ENCODE data around the gene RPP25L. TPM values are rescaled to one million over a fixed set of nuclear protein-coding genes. Genes with fewer than 3 reads are reported as not detected.

The RPP25L gene
- total RNA-seq, 4 donors from 2014 or later, result 28.9 to 83.5 (median 54.8) TPM

- DNase-seq, result no peak
- H3K9me3 ChIP-seq, result no peaks in the 10 kb centered on the region
- H3K36me3 ChIP-seq, result peaks cover 0 to 25% (median 0%) of the 10 kb centered on the region in 3 donors
- TF ChIP-seq CTCF (IDR thresholded peaks at IDR 0.05) (no peak), POLR2A (IDR thresholded peaks at IDR 0.05) (no peak)
- no peaks in the 10 kb centered on the region for H3K27me3 ChIP-seq
- peaks cover 4 to 62% (median 18%) of the 10 kb centered on the region in 4 donors for H3K4me1 ChIP-seq
- no peak overlapping the region for H3K4me3 ChIP-seq
- peak overlapping the region in 2 of 4 donors; percentile 84 to 91 for H3K27ac ChIP-seq
Observed at GRCh38 chr9:34650816-34651215, 38.9 kb upstream of the RPP25L start.

GRCh38 chr9:34648673-34649072 is 36.8 kb upstream of the RPP25L start:
- no peak for DNase-seq
- Histone ChIP-seq H3K27ac (no peak overlapping the region), H3K27me3 (no peaks in the 10 kb centered on the region), H3K4me3 (no peak overlapping the region), H3K4me1 (peaks cover 4 to 46% (median 18%) of the 10 kb centered on the region in 4 donors), H3K9me3 (no peaks in the 10 kb centered on the region), H3K36me3 (peaks cover 0 to 25% (median 0%) of the 10 kb centered on the region in 3 donors)
- TF ChIP-seq POLR2A (IDR thresholded peaks at IDR 0.05) (no peak), CTCF (IDR thresholded peaks at IDR 0.05) (no peak)

- TF ChIP-seq POLR2A (IDR thresholded peaks at IDR 0.05) (no peak), CTCF (IDR thresholded peaks at IDR 0.05) (no peak)
- DNase-seq, result no peak
- Histone ChIP-seq H3K4me3 (peak overlapping the region; percentile 69 to 83 (median 78)), H3K36me3 (peaks cover 0 to 25% (median 0%) of the 10 kb centered on the region in 3 donors), H3K27ac (peak overlapping the region; percentile 75 to 94 (median 88)), H3K27me3 (no peaks in the 10 kb centered on the region), H3K9me3 (no peaks in the 10 kb centered on the region), H3K4me1 (peaks cover 4 to 36% (median 15%) of the 10 kb centered on the region in 4 donors)
Observed at GRCh38 chr9:34647651-34648050, 35.8 kb upstream of the RPP25L start.

GRCh38 chr9:34647084-34647403 is 35.1 kb upstream of the RPP25L start:
- Histone ChIP-seq H3K4me3 (peak overlapping the region; percentile 69 to 83 (median 78)), H3K36me3 (peaks cover 0 to 25% (median 0%) of the 10 kb centered on the region in 3 donors), H3K4me1 (peaks cover 0 to 30% (median 14%) of the 10 kb centered on the region in 4 donors), H3K27me3 (no peaks in the 10 kb centered on the region), H3K27ac (peak overlapping the region; percentile 75 to 94 (median 88)), H3K9me3 (no peaks in the 10 kb centered on the region)
- TF ChIP-seq CTCF (IDR thresholded peaks at IDR 0.05) (no peak), POLR2A (IDR thresholded peaks at IDR 0.05) (no peak)
- DNase-seq, result no peak

GRCh38 chr9:34646211-34647083 is 34.5 kb upstream of the RPP25L start, which contains the start of gene GALT:
Gene GALT (plus strand): TSS chr9:34646675. CDS start chr9:34646705, 30 bp downstream.
- Histone ChIP-seq H3K4me3 (peak within 1 kb of the TSS; percentile 69 to 83 (median 78)), H3K27ac (peak within 1 kb of the TSS; percentile 75 to 94 (median 88)), H3K36me3 (peaks cover 0 to 25% (median 0%) of the 10 kb centered on the region in 3 donors), H3K4me1 (peaks cover 0 to 28% (median 14%) of the 10 kb centered on the region in 4 donors), H3K9me3 (no peaks in the 10 kb centered on the region), H3K27me3 (no peaks in the 10 kb centered on the region)
- peak; percentile 65 to 77 for TF ChIP-seq POLR2A (IDR thresholded peaks at IDR 0.05)
- TF ChIP-seq CTCF (IDR thresholded peaks at IDR 0.05), result peak in 4 of 6 experiments; percentile 1 to 54 (median 26)
- peak; percentile 99 to 100 (median 99) for DNase-seq
